RKO (cell line): ENCODE measurements around the gene CBFA2T3.

Experiments used
- DNase-seq: peaks from one replicate; pipeline ENCODE4 v3.0.0-alpha.2; 2016; ENCODE audit warnings: low spot score

CBFA2T3 gene

DNA sequence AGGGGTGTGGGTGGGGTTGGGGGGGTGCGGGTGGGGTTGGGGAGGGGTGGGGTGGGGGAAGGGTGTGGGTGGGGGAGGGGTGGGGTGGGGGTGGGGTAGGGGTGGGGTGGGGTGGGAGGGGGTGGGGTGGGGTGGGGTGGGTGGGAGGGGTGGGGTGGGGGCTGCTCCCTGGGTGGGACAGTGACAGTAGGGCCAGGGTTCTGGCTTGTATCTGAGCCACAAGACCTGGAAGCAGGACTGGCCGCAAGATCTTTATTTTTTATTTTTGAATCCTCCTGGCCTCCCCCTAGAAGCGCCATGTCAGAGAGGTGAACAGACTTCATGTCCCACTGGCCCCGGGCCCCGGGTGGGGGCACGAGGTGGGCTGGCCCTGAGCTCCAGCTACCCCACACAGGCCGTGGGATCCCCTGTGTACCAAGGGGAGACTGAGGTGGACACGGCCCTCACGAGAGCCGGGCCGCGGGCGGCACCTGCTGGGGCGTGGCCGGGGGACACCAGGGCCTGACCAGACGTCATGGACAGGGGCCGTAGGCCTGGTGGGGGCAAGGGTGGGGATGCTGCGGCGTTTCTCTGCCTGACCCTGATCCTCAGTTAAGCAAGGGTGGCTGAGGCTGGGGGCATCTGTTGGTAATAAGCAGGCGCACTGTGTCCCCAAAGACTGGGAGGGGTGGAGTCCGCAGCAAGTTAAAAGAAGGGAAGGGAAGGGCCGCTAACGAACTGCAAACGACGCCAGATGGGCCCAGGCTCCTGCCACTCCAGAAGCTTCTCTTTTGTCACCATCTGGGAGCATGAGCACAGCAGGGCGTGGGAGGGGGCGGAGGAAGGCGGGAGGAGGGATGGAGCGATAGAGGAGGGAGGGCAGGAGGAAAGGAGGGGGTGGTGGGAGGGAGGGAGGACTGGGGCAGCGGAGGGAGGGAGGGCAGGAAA is 88.3 kb downstream of the CBFA2T3 start:
- no peak for DNase-seq

DNA sequence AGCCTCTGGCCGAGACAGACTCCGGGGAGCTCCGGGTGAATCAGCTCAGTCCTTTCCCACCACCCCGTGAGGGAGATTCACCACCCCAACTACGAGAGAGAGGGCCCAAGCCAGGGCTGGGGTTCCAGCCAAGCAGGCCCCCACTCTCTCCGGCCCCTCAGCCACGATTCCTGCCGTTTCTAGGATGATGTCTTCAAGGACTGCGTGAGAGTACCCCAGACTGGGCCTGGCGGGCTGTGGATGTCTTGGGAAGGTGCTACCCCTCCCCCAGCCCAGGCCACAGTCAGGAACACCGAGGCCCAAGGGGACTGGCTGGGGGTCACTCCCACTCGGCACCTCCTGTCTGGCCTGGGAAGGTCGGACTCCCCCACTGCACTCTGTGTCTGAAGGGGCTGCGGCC is 89.0 kb downstream of the CBFA2T3 start:
- no peak for DNase-seq

DNA sequence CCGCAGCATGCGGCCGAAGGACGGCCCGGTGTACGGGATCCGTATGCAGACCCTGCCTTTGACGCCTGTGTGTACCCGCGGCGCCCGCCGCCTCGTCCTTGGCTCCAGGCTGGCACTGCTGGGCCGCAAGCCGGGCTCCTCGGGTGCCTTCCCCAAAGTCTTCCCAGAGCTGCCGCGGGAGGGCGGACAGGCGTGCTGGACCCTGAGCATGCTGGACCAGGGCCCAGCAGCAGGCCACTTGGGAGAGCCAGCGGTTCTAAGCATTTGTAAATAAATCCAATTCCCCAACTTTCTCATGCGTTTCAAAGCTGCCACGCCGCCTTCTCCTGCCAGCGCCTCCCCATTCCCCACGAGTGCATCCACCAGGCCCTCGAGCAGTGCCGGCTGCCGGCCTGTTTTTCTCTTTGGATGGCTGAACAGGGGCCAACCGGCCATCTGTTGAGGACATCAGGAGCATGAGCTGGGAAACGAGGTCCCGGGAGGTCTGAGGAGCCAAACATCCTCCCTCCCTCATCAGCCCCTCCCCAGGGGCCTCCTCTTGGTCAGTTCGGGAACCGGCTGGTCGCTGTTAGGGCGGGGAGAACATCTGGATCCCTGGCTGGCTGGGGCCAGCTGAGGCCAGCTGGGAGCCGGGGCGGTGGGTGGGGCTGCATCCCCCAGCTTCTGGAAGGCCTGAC is 90.0 kb downstream of the CBFA2T3 start:
- DNase-seq, result no peak

DNA sequence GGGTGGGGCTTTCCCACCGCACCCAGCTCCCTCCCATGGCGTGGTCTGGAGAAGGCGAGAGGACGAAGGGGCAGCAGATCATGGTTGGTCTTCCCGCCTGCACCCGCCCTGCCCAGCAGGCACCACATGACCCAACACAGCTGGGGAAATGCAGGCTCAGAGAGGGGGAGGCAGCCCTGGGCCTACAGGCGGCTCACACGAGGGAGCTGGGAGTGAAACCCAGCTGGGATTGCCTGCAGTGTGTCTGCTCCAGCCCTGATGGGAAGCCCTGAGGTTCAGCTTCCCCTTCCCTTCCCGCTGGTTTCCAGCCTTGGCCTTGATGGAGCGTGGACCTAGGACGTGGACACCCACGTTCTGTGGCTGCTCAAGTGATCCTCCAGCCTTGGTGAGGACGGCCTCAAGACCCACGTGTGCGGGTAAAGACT is 90.6 kb downstream of the CBFA2T3 start:
- DNase-seq, result no peak

DNA sequence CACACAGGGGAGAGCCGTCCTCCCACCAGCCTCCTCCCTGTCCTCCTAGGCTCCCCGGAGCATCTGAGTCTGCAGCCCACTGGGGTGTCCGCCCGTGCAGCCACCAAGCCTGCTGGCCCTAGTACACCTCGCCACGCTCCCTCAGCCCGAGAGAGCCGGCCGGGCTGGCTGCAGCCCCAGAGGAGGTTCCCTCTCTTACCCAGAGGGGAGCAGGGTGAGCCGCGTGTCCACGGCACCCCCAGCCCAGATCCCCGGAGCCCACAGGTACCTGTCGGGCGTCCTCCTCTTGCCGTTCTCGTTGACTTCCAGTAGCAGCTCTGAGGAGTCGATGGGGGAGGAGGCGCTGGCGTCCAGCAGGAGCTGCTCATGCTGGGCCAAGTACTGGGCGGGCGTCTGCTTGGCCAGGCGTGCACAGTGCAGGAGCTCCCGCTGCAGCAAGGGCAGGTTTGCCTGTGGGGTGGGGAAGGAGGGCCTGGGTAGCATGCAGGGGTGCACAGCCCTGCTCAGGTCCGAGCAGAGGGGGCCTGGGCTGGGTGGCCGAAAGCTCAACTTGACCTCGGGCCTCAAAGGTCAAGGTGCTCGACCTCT is 91.2 kb downstream of the CBFA2T3 start:
- no peak for DNase-seq

DNA sequence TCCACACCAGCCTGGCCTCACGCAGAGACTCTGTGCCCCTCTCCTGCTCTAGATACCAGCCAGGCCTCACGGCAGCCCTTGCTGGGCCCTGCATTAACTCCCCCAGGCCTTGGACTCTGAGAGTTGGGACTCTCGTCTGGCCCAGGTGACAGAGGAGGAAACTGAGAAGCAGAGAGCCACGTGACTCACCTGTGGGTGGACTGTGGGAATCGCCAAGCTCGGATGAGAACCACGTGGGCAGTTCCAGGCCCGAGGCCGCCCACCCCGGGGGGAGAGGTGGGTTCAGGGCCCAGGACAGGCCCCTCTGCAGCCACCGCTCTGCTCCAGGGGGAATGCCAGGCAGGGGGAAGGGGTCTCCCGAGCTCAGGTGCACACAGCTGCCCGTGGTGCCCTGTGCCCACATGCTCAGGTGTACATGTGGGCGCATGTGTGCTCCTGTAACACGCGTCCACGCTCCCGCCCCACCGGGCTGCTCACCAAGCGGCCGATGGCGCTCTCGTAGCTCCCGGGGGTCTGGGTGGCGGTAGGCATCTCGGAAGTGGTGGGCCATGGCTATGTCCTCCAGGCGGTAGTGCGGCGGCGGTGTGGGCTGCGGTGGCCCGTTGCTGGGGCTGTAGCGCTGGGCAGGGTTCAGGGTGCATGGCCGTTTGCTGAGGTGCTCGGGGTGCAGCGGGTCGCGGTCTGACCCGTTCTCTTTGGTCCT is 92.3 kb downstream of the CBFA2T3 start:
- DNase-seq, result no peak

DNA sequence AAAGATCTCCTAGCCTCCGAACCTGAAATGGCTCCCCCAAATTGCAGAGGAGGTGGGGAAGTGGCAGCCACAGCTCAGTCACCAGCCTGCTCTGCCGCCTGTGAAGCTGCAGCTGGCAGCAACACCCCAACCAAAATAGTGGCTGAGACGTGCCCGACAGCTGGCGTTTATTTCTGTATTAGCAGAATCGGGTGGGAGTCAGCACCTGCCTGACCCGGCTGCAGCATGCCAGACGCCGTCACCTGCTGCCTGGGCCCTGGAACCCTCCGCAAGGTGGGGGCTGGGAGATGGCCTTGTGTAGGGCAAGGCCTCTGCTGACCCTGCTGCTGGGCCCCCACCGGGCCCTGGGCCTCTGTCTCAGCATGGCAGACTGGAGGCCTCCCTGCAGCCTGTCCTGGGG is 93.1 kb downstream of the CBFA2T3 start:
- DNase-seq, result no peak

DNA sequence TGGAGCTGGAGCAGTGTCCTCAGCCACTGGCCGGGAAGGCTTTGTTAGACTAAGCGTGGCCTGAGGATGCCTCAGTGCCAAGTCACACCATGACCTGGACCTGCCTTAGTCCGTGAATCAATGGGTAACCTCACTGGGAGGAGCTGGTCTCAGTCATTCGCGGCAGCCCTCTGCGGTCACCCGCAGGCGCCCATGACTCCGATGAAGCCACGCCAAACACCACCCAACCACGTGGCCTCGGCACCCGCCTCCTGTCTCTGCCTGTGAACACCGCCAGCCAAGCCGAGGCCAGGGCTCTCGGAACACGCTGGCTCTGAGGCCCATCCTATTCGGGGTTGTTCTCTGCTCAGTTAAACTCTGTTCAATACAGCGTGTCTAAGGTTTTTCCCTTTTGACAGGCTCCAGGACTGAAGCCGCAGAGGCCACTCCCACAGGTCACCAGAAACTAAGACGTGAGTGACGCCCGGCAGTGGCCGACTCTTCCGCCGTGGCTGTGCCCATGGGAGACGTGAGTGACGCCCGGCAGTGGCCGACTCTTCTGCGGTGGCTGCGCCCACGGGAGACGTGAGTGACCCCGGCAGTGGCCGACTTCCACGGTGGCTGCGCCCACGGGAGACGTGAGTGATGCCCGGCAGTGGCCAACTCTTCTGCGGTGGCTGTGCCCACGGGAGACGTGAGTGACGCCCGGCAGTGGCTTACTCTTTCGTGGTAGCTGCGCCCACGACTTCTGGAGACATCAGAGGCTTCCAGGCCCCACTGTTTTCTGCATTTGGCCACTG is 93.7 kb downstream of the CBFA2T3 start:
- DNase-seq, result no peak

DNA sequence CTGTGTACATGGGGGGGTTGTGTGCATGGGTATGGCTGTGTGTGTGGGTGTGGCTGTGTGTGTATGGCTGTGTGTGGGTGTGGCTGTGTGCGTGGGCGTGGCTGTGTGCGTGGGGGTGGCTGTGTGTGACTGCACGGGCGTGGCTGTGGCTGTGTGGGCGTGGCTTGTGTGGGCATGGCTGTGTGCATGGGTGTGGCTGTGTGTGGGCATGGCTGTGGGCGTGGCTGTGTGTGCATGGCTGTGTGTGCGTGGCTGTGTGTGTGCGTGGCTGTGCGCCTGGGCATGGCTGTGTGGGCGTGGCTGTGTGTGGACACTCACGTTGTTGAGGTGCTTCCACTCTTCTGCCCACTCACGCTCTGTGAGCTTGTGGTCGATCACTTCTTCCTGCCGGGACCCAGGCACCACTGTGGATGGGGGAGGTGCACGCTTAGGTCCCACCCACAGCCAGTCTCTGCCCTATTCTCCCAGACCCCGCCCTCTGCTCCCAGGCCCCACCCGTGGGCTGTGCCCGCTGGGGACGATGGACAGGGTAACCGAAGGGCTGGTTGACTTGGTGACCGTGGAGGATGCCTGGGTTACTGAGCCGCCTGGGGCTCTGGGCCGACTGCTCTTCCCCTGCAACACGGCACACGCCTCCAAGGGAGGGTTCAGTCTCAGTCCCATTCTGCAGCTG is 94.5 kb downstream of the CBFA2T3 start:
- DNase-seq, result no peak

DNA sequence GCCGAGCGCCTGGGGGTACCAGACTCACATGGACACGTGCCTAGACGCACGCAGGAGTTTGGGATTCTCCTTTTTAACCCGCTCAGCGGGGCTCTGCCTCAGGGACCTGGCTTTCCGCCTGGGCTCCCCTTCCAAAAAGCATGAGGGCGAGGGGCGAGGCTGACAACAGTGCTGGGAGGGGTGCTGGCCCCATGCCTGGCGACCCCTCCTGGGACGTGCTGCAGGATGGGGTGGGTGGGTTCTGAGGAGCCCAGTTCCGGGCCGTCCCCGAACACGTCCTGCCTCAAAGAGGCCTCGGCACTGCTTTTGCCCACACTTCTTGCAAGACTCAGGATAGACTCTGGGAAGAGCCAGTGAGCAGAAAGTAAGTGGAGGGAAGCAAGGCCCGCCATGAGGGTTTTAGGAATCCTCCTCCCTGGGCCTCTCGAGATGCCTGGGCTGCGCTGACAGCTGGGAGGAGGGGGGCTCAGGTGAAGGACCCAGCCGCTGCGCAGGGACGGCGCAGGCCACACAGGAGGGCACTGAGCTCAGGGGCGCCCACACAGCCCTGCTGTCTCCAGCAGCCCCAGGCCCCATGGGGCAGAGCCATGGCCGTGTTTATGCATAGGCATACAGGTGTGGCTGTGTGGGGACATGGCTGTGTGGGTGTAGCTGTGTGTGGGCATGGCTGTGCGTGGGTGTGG is 95.2 kb downstream of the CBFA2T3 start:
- no peak for DNase-seq

DNA sequence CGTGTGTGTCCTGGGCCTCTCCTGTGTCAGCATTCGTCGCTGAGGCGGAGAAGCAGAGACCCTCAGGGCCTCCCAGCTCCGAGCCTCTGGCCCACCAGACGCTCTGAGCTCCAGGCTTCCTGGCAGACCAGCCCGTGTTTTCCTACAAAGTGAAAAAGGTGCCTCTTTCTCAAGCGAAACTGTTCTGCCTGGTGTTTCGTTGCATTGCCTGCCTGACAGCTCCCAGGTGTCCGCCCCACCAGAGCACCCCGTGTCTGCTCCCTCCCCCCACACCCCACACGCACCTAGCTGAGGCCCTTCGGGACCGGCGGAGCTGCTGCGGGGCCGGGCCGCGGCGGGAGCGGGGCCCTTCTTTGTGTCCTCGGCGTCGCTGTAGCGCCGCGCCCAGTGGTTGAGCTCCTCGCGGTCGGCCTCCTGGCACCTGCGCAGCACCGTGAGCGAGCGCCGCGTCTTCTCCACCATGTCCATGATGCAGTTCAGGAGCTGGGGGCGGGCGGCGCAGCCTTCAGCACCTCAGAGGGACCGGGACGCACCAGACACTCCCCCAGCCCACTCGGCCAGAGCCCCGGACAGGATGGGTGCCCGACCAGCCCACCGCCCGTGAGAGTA is 95.9 kb downstream of the CBFA2T3 start:
- no peak for DNase-seq

DNA sequence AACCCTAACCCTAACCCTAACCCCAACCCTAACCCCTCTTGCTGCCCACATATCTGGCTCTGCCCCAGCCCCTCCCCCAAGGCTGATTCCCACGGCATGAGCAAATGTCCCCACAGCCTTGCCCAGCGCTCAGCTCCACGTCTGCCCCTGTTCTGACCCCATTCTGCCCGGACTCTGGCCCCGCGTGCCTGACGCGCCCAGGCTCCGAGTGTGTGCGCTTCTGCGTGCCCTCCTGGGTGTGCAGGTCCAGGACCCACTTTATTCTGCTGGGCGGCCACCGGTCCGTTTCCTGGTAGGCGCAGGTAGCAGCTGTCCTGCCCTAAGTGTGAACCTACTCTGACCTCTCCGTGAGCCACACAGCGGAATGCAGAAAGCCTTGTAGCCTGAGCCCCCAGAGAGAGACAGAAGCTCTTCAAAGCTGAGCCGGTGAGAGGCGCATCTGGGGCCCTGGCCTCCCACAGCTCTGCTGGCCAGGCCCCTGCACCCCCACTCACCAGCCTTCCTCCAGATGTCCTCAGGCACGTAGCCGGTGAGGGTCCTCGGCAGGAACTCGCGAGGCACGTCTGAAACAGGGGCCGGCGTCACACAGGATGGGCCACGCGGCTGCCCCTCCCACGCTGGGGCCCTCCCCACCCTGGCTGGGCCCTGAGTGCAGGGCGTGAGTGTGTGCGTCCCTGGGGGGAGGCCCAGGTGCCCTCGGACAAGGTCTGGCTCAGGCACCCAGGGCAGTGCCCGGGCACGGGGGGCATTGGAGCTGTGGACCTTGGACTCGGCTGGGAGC is 96.6 kb downstream of the CBFA2T3 start:
- no peak for DNase-seq

DNA sequence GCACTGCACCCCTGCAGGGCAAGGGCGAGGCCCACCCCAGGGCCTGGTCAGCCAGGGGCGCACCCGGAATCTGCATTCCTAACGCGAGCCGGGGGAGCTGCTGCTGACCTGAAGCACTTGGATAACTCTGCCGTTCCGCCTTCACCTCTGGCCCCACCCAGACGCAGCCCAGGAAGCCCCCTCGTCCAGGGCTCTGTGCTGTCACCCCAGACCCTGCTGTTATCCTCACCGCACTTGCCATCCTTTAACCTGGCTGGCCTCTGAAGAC is 97.3 kb downstream of the CBFA2T3 start:
- no peak for DNase-seq

DNA sequence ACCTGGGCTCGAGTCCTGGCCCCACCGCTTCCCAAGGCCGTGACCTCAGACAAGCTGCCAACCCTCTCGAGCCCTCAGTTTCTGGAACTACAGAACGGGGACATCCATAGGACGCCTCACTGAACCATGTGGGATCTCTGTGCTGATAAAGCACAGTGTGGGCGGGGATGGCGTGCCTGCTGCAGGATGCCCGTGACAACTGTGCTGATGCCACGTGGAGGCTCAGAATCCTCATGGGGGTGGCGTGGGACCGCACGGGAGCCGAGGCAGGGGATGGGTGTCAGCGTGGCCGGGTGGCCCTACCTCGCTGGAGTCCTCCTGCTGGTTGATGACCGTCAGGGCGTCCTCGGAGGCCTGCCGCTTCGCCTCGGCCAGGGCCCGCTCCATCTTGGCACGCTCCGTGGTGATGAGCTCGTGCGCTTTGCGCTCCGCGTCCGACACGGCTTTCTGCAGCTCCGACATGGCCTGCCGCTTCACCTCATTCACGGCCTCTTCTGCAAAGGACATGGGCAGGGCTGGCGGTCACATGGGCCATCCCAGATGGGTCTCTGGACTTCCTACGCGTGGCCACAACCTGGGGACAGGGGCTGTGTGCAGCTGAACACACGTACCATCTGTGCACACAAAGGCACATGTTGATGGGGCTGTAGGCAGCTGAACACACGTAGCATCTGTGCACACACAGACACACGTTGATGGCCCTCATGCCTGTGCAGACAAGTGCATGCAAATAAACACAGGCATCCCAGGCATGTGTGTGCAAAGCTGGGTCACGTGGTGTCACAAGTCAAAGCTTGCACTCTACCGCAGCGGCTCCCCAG is 97.8 kb downstream of the CBFA2T3 start:
- DNase-seq, result no peak

DNA sequence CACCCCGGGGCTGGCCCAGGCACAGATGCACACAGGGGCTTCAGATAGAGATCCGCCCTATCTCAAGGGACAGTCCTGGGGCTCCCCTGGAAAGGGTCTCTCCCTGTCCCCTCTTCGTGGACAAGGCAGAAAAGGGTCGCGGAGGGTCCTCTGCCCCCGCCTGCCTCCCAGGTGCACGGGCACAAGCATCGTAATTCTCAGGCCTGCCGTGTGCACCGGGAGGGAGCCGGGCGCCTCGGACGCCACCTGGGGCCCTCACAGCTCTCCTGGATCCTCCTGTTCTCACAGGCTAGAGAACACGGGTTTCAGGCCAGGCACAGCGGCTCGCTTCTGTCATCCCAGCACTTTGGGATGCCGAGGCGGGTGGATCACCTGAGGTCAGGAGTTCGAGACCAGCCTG is 98.7 kb downstream of the CBFA2T3 start:
- no peak for DNase-seq

DNA sequence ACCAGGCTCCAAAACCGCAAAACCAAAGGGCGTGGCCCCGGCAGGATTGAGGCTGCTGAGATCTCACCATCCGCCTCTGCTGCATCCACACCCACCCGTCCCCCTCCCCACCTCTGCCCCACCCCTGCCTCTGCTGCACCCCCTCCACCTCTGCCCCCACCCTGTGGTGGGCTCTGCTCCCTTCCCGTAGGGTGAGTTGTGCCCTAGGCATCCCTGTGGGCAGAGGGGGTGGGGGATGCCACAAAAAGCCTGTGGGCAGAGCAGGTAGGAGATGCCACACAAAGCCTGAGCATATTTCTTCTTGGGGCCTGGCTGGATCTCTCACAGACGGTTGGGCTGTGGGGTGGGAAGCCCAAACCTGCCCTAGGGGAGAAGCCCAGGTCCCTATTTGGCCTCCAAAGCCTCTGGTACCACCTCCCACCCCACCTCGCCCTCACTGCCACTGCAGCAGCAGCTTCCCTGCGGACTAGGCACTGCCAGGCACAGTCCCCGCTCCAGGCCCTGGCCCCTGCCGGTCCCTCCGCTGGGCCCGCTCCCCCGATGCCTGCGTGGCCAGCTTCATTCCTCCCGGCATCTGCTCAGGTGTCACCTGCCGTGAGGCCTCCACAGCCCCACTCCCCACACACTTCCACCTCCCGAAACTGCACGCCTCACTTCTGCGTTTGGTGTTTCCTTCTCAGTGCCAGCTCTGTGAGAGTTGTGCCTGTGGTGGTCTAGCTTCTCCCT is 99.3 kb downstream of the CBFA2T3 start:
- no peak for DNase-seq

DNA sequence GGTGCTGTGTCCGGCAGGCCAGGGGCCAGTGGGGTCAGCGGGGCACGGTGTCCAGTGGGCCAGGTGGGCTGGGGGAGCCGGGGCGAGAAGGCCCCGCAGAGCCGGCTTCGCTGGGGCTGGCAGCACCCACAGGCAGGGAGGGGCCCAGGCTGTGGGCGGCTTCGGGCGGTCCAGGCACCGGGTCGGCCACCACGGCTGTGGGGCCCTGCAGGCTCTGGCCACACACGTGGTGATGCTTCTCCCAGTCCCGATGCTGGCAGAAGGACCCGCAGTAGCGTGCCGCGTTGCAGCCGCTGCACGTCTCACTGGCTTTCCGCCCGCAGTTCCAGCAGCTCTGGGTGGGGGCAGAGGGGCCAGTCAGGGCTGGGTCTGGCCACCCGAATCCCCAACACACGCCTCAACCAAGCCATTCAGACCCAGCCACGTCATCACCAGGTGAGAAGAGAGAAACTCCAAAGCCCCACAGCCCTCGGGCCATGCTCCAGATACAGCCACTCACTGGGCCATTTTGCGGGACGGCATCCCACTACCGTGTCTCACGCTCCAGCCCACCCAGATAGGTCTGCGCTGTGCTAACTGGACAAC is 100.0 kb downstream of the CBFA2T3 start:
- DNase-seq, result no peak
